ENCODE data around the gene SAMD4A. TPM values are rescaled to one million over a fixed set of nuclear protein-coding genes. Genes with fewer than 3 reads are reported as not detected.
A peak's percentile ranks its signal among the peaks of the same experiment; 100 is the strongest.

Gene SAMD4A
- polyA plus RNA-seq, 3 donors, result 3.2 to 8.6 (median 4.2) TPM

GRCh38 chr14:54774824-54775223 is 207.9 kb downstream of the SAMD4A start:
- Mint-ChIP-seq H3K27ac (peak overlapping the region in 1 of 7 donors; percentile 46), H3K9me3 (no peaks in the 10 kb centered on the region), H3K27me3 (ENCODE audit: low read depth in 3 of 3) (peaks cover 16 to 25% (median 22%) of the 10 kb centered on the region in 3 donors), H3K4me1 (peaks cover 64% of the 10 kb centered on the region), H3K36me3 (peaks cover 19 to 20% of the 10 kb centered on the region in 2 donors), H3K4me3 (peak overlapping the region in 1 of 2 donors; percentile 48)
- intact Hi-C loops (cut with micrococcal nuclease), result no loop called here
- Histone ChIP-seq H3K4me1 (ENCODE audit: control insufficient read depth in 1 of 2, insufficient read depth in 2 of 2, low read length in 2 of 2) (peaks cover 68 to 72% of the 10 kb centered on the region in 2 donors), H3K36me3 (replicated peaks in 1 of 2; ENCODE audit: control insufficient read depth in 1 of 2, insufficient read depth in 2 of 2, low read length in 2 of 2) (no peaks in the 10 kb centered on the region), H3K27ac (ENCODE audit: low read depth in 1 of 2, low read length in 2 of 2) (no peak overlapping the region), H4K20me1 (ENCODE audit: insufficient read depth, low read length) (no peaks in the 10 kb centered on the region), H3K27me3 (ENCODE audit: control insufficient read depth in 2 of 2, insufficient read depth in 2 of 2, low read length in 2 of 2) (peaks cover 0 to 7% of the 10 kb centered on the region in 2 donors), H2AFZ (ENCODE audit: insufficient read depth, low read depth, low read length, poor library complexity, severe bottlenecking) (no peak overlapping the region), H3K9ac (ENCODE audit: insufficient read depth, low read length, poor library complexity, severe bottlenecking) (no peak overlapping the region), H3K4me3 (replicated peaks in 1 of 3; ENCODE audit: low read depth in 2 of 3, low read length in 3 of 3) (no peak overlapping the region), H3K79me2 (ENCODE audit: insufficient read depth, low read length) (no peaks in the 10 kb centered on the region), H3K9me3 (replicated peaks in 1 of 2; ENCODE audit: control insufficient read depth in 1 of 2, insufficient read depth in 1 of 2, low read length in 2 of 2) (no peaks in the 10 kb centered on the region), H3K4me2 (replicated peaks; ENCODE audit: extremely low read depth, low read length, poor library complexity, severe bottlenecking) (no peak overlapping the region)
- TF ChIP-seq, protein P1, sequence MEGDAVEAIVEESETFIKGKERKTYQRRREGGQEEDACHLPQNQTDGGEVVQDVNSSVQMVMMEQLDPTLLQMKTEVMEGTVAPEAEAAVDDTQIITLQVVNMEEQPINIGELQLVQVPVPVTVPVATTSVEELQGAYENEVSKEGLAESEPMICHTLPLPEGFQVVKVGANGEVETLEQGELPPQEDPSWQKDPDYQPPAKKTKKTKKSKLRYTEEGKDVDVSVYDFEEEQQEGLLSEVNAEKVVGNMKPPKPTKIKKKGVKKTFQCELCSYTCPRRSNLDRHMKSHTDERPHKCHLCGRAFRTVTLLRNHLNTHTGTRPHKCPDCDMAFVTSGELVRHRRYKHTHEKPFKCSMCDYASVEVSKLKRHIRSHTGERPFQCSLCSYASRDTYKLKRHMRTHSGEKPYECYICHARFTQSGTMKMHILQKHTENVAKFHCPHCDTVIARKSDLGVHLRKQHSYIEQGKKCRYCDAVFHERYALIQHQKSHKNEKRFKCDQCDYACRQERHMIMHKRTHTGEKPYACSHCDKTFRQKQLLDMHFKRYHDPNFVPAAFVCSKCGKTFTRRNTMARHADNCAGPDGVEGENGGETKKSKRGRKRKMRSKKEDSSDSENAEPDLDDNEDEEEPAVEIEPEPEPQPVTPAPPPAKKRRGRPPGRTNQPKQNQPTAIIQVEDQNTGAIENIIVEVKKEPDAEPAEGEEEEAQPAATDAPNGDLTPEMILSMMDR (IDR thresholded peaks at IDR 0.05), result no peak
- DNase-seq, result no peak
- WGBS (ENCODE audit: insufficient coverage), result 96% methylated on average over 15 of the region's 15 CpGs

GRCh38 chr14:54775486-54776140 is 208.7 kb downstream of the SAMD4A start:
- peak overlapping the region in 1 of 3 experiments; percentile 74 for H3K4me3 ChIP-seq (replicated peaks in 1 of 3; ENCODE audit: low read depth in 2 of 3, low read length in 3 of 3)
- peaks cover 0 to 6% of the 10 kb centered on the region in 2 donors for H3K27me3 ChIP-seq (ENCODE audit: control insufficient read depth in 2 of 2, insufficient read depth in 2 of 2, low read length in 2 of 2)
- H3K36me3 ChIP-seq (replicated peaks in 1 of 2; ENCODE audit: control insufficient read depth in 1 of 2, insufficient read depth in 2 of 2, low read length in 2 of 2), result no peaks in the 10 kb centered on the region
- intact Hi-C loops (cut with micrococcal nuclease), result loop anchor here in 1 of 2 donors (2.0 kb wide), 1 partner anchor 211 kb away; no protein-coding TSS in a partner anchor
- H3K4me2 ChIP-seq (replicated peaks; ENCODE audit: extremely low read depth, low read length, poor library complexity, severe bottlenecking), result peak overlapping the region; percentile 79
- peaks cover 19 to 25% of the 10 kb centered on the region in 2 donors for H3K36me3 Mint-ChIP-seq
- H3K27me3 Mint-ChIP-seq (ENCODE audit: low read depth in 3 of 3), result peaks cover 19 to 29% (median 26%) of the 10 kb centered on the region in 3 donors
- H3K4me1 Mint-ChIP-seq, result peaks cover 65% of the 10 kb centered on the region
- peak overlapping the region in 1 of 2 donors; percentile 65 for H3K27ac ChIP-seq (ENCODE audit: low read depth in 1 of 2, low read length in 2 of 2)
- no peaks in the 10 kb centered on the region for H4K20me1 ChIP-seq (ENCODE audit: insufficient read depth, low read length)
- no peaks in the 10 kb centered on the region for H3K79me2 ChIP-seq (ENCODE audit: insufficient read depth, low read length)
- H3K9me3 ChIP-seq (replicated peaks in 1 of 2; ENCODE audit: control insufficient read depth in 1 of 2, insufficient read depth in 1 of 2, low read length in 2 of 2), result no peaks in the 10 kb centered on the region
- no peak overlapping the region for H3K9ac ChIP-seq (ENCODE audit: insufficient read depth, low read length, poor library complexity, severe bottlenecking)
- WGBS (ENCODE audit: insufficient coverage), result 0% methylated on average over 1 of the region's 8 CpGs
- peak overlapping the region; percentile 30 for H2AFZ ChIP-seq (ENCODE audit: insufficient read depth, low read depth, low read length, poor library complexity, severe bottlenecking)
- no peaks in the 10 kb centered on the region for H3K9me3 Mint-ChIP-seq
- DNase-seq, result peak in 1 of 3 donors; percentile 24
- H3K4me1 ChIP-seq (ENCODE audit: control insufficient read depth in 1 of 2, insufficient read depth in 2 of 2, low read length in 2 of 2), result peaks cover 69 to 78% of the 10 kb centered on the region in 2 donors
- peak overlapping the region; percentile 81 to 92 for H3K4me3 Mint-ChIP-seq
- TF ChIP-seq, protein P1 (IDR thresholded peaks at IDR 0.05), result no peak
- peak overlapping the region in 4 of 7 donors; percentile 71 to 90 (median 86) for H3K27ac Mint-ChIP-seq
